ENCODE results near the gene CELA2A.
A peak's percentile ranks its signal among the peaks of the same experiment; 100 is the strongest.
"Not testable (repeated sequence)": the region's sequence is repeated elsewhere in the genome, so short reads cannot be mapped to it uniquely, and the experiment has no call there.

Gene CELA2A

GRCh38 chr1:15444468-15445389 lies 11.8 kb upstream of the CELA2A start:
- no peak for DNase-seq

DNA sequence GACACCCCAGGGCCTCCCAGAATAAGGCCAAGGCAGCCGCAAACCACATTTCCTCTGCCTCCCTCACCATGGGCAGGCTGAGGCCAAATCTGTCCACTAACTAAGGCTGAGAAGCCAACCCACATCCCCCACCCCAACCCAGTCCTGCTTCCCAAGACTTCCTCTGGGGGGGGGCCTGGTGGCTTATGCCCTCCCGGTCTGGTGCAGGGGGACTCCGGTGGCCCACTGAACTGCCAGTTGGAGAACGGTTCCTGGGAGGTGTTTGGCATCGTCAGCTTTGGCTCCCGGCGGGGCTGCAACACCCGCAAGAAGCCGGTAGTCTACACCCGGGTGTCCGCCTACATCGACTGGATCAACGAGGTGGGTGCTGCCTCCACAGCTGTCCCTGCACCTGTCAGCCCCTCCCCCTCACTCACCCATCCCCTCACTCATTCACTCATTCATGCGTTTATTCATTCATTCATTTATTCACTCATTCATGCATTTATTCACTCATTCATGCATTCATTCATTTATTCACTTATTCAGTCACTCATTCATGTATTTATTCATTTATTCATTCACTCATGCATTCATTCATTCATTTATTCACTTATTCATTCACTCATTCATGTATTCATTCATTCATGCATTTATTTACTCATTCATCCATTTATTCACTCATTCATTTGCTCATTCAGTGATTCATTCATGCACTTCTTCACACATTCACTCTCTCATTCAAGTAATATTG lies 11.0 kb upstream of the CELA2A start:
- no peak for DNase-seq

DNA sequence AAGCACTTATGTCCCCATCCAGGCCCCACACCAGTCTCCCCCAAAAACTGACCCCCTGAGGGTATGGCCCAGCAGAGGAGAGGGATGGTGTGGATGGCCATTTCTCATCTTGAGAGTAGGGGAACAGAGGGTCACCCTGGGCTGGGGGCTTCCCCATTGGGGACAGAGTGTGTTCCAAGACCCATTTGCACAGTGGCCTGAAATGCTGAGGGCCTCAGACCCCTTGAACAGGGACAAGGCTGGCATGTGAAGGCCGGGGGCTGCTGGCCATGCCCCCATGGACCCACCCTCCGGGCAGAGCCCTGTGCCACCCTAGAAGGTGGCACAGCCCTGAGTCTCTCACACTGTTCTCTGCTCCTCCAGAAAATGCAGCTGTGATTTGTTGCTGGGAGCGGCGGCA lies 10.3 kb upstream of the CELA2A start:
- DNase-seq = no peak

GRCh38 chr1:15448877-15449462 lies 7.6 kb upstream of the CELA2A start:
- no peak for DNase-seq

GRCh38 chr1:15449567-15449966 lies 7.0 kb upstream of the CELA2A start:
- no peak for DNase-seq

GRCh38 chr1:15451014-15451722 lies 5.4 kb upstream of the CELA2A start:
- DNase-seq = no peak

- no peak for DNase-seq
These were observed 4.3 kb upstream of the CELA2A start for GRCh38 chr1:15452216-15452615.

- no peak for DNase-seq
These were observed 3.5 kb upstream of the CELA2A start for GRCh38 chr1:15452866-15453571.

DNA sequence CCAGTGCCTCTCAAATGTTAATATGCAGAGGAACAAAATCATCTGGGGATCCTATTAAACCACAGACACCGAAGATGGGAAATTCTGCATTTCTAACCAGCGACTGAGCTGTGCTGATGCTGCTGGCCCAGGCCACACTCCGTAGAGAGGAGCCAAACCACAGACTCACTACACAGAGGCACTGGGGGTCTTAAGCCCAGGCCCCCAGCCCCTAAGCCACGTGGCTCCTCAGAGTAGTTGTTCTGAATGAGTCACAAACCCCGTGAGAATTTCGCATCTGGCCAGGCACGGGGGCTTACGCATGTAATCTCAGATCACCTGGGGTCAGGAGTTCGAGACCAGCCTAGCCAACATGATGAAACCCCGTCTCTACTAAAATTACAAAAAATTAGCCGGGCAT lies 2.8 kb upstream of the CELA2A start:
- no peak for DNase-seq

DNA sequence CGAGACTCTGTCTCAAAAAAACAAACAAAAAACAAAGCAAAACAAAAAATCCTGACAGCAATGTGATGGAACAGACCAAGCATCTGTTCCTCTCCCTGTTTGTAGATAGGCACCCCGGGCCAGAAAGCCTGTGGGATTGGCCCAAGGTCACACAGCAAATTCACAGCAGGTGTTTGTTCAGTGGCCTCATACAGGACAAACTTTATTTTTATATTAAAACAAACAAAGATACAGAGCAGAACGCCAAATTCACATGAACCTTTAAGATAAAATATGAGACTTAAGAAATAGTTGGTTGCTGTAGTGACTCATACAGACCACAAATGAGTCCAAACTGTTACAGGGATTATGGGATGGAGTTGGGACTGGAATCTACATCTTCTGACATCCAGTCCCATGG lies 2.3 kb upstream of the CELA2A start:
- DNase-seq = no peak

DNA sequence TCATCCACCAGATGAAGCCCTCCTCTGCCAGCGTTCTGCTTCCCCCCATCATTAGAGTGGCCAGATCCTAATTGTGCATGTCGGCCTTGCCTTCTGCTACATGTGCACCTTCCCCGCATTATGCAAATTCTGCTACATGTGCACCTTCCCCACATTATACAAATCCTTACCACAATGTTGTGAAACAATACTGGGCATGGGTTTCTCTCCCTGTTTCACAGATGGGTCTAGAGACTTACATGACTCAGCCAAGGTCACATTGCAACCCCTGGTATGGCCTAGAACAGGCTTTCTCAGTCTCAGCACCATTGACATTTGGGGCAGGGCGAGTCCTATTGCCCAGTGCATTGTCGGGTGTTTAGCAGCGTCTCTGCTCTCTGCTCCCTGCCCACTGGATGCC lies 1.0 kb upstream of the CELA2A start:
- no peak for DNase-seq

- DNase-seq = no peak
These were observed 1.1 kb downstream of the CELA2A start for GRCh38 chr1:15457585-15457984.

- not testable (repeated sequence) for DNase-seq
These were observed 1.9 kb downstream of the CELA2A start for GRCh38 chr1:15458388-15458787.

DNA sequence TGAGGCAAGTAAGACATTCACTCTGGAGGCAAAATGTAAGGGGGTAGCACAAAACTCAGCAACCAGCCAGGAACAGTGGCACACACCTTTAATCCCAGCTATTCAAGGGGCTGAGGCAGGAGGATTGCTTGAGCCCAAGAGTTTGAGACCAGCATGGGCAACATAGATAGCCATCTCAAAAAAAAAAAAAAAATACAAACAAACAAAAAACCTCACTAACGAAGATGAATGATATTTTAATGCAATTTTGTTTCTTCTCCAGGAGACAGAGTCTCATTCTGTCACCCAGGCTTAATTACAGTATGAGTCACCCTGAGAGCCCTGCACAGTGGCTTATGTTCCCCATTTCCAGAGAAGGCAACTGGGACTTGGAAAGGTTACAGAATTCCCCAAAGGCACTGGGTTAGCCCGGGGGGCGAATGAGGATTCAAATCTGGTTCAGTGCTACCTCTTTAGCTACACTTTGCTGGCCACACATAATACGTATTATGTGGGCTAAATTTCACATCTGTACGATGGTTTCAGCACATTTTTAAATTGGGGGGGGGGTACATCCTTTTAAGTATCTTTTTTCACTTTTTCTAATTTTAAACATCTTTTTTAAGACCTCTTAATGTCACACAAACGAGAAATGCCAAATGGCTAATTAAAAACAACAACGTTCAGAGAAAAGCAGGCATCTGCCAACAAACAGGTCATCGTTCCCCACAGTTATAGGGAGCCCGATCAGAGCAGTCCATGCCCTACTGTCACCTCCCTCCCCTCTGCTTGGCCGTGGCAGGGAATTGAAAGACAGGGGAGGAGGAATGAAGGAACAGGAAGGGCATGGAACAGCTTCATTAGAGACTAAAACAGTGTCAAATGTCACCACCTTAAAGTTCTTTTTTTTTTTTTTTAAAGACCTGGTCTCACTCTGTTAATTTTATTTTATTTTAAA lies 3.5 kb downstream of the CELA2A start:
- DNase-seq = peak in 1 of 56 donors; percentile 3

- no peak for DNase-seq
These were observed 4.2 kb downstream of the CELA2A start for GRCh38 chr1:15460708-15461095.

GRCh38 chr1:15463064-15463800 lies 6.7 kb downstream of the CELA2A start:
- DNase-seq = not testable (repeated sequence)

- not testable (repeated sequence) for DNase-seq
These were observed 7.4 kb downstream of the CELA2A start for GRCh38 chr1:15463926-15464322.

- DNase-seq = no peak
These were observed 9.1 kb downstream of the CELA2A start for GRCh38 chr1:15465674-15466073.

Data from nucleus accumbens (tissue), 56 donors.